COR-L47 (cell line): ENCODE measurements around the gene CHD9.
"Not testable (repeated sequence)": the region's sequence is repeated elsewhere in the genome, so short reads cannot be mapped to it uniquely, and the experiment has no call there.

Source experiments
- DNase-seq: peaks from one replicate; lab custom pipeline; 2025; lab: John Stamatoyannopoulos, UW

Gene CHD9

GRCh38 chr16:53048139-53048915 is 6.5 kb upstream of the CHD9 start:
- DNase-seq: no peak

DNA sequence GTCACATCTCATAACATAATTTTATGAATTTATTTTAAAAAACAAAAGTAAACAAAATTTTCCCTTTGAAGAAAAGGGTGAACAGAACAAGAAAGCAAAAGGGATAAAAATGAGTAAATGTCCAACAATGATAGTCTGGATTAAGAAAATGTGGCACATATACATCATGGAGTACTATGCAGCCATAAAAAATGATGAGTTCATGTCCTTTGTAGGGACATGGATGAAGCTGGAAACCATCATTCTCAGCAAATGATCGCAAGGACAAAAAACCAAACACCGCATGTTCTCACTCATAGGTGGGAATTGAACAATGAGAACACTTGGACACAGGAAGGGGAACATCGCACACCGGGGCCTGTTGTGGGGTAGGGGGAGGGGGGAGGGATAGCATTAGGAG is 3.5 kb upstream of the CHD9 start:
- DNase-seq: not testable (repeated sequence)

GRCh38 chr16:53052519-53053501 is 2.0 kb upstream of the CHD9 start, which contains the start of gene CHD9NB:
Gene CHD9NB (minus strand): TSS chr16:53052897. CDS start chr16:53044158, 8,739 bp downstream.
- DNase-seq: no peak

DNA sequence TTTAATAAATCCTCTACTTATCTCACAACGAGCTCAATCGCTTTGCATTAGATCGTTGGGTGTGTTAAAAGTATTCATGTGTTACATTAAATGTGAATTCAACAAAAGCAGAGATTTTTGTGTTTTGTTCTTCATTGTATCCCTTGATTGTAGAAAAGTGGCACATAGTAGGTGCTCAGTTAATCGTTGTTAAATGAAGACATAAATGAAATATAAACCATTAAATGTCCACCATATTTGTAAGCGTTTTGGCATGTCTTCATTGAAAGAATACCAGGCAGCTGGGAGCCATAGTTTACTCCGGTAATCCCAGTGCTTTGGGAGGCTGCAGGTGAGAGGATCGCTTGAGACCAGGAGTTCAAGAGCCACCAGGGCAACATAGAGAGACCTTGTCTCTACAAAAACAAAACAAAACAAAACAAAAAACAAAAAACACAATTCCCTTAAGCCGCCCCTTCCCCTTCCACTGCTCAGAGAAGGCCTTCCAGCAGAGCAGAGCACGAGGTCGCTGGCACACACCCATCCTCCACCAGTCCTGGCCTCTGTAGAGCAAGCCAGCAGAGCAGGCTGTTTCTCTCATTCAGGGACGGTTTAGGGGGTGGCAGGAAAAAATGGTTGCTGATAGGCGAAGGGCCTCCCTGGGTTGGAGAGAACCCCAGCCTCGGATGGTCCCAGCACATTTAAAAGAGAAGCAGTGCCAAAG is 673 bp upstream of the CHD9 start:
- DNase-seq: no peak

DNA sequence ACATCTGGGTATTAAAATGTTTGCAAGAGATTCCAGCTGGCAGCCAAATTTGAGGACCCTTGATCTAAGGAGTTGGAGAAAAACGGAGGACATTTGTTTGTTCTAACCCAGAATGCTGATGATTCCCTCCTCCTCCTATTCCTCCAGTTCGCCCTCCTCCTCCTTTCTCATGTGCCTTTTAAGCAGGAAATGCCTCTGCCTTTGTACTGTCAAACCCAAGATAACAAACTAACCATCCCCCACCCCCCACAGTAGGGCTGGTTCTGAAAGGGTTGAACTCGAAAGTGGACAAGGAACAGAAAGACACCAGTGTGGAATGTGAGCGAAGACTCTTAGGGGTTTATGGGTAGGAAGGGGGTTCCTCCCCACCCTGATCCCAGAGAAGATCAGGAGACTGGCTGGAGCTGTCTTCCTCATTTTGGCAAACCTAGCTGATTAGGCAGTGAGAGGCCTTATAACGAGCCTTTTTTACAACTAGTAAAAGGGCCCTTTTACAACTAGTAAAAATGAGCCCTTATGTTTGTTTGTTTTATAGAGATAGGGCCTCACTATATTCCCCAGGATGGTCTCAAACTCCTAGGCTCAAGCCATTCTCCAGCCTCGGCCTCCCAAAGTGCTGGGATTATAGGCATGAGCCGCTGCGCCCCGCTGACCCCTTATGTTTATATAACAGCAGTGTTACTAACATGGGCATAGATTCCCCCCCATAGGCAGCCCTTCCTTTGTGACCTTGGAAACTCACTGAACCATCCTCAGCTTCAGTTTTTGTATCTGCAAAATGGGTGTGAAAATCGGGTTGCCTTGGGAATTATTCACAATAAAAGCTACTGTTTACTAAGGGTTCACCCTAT is 975 bp downstream of the CHD9 start:
- DNase-seq: no peak

DNA sequence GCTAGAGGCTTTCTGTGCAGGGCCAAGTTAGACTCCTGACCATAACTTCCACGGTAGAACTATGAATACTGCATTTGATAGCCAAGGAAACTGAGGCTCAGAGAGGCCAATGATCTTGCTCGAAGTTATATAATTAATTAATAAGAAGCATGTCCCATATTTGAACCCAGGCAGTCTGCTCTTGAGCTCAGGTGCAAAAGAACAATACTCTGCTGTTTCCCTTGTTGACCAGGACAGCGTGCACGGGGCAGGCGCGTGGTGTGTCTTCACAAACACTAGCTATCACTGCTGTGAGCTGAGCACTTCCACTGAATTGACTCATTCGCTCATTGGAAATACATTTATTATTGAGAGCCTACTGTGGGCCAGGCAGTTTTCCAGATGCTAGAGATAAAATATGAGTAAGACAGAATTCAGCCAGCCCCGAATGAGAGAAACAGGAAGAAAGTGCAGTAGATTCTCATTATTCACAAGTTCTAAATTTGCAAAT is 1.6 kb downstream of the CHD9 start:
- DNase-seq: no peak

DNA sequence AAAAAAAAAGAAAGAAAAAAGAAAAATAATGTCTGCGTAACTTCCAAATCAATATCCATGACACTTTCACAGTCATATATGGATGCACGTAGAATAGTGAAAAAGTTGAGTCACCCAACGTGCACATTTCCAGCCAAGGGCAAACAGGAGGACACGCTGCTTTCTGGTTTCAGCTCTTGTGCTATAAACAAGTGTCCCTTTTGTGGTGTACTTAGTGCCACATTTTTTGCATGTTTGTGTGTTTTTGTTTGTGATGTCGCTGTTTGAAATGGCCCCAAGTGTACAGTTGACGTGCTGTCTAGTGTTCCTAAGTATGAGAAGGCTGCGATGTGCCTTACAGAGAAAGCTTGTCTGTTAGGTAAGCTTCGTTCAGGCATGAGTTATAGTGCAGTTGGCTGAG is 2.9 kb downstream of the CHD9 start:
- DNase-seq: no peak

DNA sequence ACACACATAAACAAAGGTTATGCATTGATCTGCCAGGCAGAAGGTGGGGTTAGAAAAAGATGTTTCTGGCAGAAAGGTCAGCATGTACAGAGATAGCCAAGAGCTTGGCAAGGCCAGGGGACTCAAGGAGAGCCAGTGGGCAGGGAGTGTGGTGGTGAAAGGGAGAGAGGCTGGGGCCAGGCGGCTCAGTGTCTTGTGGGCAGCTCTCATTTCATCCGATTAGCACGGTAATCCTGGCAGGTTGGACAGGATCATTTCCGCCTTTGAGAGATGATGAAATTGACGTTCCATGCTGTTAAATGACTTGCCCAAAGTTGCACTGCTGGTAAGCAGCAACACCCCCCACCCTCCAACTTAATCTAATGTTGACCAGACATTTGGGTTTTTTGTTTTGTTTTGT is 3.6 kb downstream of the CHD9 start:
- DNase-seq: no peak

DNA sequence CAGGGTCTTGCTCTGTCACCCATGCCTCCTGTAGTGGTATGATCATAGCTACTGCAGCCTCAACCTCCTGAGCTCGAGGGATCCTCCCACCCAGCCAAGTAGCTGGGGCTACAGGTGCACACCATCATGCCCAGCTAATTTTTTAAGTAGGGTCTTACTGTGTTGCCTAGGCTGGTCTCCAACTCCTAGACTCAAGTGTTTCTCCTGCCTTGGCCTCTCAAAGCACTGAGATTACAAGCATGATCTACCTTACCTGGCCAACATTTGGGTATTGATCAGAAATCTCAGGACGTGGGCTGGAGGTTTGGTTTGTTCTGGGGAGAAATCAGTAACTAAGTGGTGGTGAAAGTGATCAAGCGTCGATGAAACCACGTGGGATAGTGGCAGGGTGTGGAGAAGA is 4.1 kb downstream of the CHD9 start:
- DNase-seq: no peak

DNA sequence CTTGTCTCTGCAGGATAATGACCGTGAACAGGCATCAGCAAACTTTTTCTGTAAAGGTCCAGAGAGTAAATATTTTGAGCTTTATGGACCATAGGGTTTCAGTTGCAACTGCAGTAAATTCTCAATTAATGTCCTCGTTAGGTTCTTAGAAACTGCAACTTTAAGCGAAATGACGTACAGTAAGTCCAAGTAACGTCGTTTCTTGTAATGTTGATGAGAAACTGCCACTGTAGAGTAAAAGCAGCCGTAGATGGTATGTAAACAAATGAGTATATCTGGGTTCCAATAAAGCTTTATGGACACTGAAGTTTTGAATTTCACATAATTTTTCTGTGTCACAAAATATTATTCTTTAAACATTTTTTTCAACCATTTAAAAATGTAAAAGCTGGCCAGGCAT is 4.9 kb downstream of the CHD9 start:
- DNase-seq: no peak

- no peak for DNase-seq
These were observed 6.5 kb downstream of the CHD9 start for GRCh38 chr16:53061256-53061655.

DNA sequence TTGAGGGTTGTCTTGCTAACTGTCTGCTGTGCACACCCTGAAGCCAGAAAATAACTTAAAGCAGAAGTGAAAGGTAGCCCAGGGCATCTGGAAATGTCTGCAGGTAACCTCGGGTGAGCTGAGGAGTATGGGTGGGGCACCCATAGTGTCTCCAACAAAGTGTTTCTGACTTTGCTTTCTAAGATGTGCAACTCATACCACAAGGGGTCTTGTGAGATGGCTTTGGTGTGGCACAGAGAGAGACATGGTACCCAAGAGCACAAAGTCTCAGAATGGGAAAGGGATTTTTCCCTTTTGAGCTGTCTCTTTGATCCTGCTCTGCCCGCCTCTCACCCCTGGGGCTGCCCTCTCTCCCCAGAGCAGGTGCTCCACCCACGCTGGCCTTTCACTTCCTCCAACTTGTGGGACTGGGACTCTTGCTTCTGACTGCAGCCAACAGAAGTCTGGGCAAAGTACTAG is 6.9 kb downstream of the CHD9 start:
- DNase-seq: no peak

GRCh38 chr16:53064081-53064578 is 9.3 kb downstream of the CHD9 start:
- DNase-seq: no peak

GRCh38 chr16:53065461-53066061 is 10.8 kb downstream of the CHD9 start:
- no peak for DNase-seq

DNA sequence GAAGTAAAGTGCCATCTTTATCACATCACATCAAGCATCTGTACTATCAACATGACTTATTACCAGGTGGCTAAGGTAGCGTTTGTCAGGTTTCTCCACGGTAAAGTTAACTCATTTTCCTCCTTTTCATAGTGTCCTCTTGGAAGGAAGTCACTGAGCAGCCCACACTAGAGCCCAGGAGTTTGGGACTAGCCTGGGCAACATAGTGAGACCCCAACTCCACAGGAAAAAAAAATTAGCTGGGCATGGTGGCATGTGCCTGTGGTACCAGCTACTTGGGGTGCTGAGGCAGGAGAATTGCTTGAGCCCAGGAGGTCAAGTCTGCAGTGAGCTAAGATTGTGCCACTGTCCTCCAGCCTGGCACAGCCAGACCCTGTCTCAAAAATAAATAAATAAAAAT is 12.9 kb downstream of the CHD9 start:
- DNase-seq: no peak

GRCh38 chr16:53068423-53068833 is 13.6 kb downstream of the CHD9 start:
- DNase-seq: no peak

DNA sequence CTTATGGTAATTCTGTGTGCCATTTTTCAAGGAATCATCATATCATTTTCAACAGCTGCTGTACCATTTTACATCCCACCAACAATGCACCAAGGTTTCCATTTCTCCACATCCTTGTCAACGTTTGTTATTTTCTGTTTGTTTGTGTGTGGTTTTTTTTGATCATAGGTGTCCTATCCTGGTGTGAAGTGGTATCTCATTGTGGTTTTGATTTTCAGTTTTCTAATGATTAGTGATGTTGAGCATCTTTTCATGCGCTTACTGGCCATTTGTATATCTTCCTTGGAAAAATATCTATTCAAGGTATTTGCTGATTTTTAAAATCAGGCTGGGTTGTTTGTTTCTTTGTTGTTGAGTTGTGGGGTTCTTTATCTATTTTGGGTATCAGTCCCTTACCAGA is 15.0 kb downstream of the CHD9 start:
- DNase-seq: no peak

GRCh38 chr16:53071748-53072301 is 17.0 kb downstream of the CHD9 start:
- DNase-seq: peak; percentile 39

GRCh38 chr16:53073022-53073421 is 18.2 kb downstream of the CHD9 start:
- DNase-seq: no peak

GRCh38 chr16:53074296-53074695 is 19.5 kb downstream of the CHD9 start:
- DNase-seq: not testable (repeated sequence)
